GM11168 (cell line): ENCODE results near the gene MINDY3.

Source experiments
- in situ Hi-C: fragments of 300-500 bp; cut with MboI; formaldehyde crosslinking; loops from one replicate; pipeline ENCODE4 v1.12.0; 2022; ENCODE audit warnings: low sequenced_read_pairs; ENCODE audit not compliant: unreplicated experiment

The MINDY3 gene

GRCh38 chr10:15743443-15743842 lies 116.9 kb downstream of the MINDY3 start:
- in situ Hi-C loops = no loop called here

DNA sequence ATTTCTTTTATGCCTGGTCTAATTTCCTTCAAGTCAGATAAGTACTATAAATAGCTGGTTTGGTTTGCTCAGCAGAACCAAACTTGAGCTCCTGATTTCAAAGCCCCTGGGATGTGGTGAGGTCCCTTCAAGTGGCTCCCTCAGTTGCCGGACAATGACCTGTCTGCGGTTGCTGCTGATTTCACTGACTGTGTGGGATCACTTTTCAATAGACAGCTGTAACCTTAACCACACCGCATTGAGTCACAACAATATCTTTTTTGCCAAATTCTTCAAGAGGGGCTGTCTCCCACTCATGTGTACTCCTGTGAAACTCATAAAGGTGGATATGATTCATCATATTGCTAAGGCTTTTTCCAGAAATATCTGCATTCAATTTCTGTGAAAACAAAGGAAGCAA lies 117.5 kb downstream of the MINDY3 start:
- in situ Hi-C loops = no loop called here

DNA sequence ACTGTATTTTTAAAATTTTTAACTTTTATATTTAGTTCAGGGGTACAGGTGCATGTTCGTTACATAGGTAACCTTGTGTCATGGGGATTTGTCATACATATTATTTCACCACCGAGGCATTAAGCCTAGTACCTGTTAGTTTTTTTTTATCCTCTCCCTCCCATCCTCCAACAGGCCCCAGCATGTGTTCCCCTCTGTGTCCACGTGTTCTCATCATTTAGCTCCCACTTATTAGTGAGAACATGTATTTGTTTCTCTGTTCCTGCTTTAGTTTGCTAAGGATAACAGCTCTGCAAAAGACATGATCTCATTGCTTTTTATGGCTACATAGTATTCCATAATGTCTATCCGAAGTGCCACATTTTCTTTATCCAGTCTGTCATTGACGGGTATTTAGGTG lies 118.2 kb downstream of the MINDY3 start:
- in situ Hi-C loops = no loop called here

- in situ Hi-C loops = no loop called here
Measured at GRCh38 chr10:15741581-15741980, 118.7 kb downstream of the MINDY3 start.

- in situ Hi-C loops = no loop called here
Measured at GRCh38 chr10:15740261-15740660, 120.0 kb downstream of the MINDY3 start.

DNA sequence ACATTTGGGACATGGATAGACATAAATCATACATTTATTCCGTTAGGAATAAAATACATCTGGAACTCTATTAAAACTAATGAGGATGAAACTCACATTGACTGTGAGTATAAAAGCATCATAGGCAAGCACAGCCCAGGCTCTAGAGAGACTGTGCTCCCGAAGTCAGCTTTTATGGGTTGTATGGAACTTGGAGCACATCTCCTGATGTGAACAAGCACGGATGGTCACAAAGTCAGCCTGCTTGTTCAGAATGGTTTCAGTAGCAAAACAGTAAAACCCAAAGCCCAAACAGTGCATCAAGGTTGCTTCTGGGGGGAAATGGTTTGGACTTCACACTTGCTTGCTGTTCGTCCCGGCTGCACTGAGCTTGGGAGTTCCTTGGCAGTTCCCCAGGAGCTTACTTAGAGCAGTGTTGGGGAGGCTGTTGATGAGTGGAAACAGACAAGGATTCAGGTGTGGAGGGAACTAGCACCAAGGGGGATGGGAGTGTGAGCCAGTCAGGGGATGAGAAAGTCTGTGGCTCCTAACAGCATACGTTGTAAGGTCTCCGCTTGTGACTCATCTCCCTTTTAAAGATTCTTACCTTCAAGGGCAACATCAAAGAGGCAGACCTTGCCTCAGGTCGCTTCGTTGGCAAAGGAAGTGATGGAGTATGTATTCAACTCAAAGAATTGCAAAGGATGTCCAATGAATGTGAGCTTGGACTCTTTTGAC lies 120.9 kb downstream of the MINDY3 start:
- in situ Hi-C loops = no loop called here

GRCh38 chr10:15738270-15738925 lies 121.9 kb downstream of the MINDY3 start:
- in situ Hi-C loops = no loop called here

DNA sequence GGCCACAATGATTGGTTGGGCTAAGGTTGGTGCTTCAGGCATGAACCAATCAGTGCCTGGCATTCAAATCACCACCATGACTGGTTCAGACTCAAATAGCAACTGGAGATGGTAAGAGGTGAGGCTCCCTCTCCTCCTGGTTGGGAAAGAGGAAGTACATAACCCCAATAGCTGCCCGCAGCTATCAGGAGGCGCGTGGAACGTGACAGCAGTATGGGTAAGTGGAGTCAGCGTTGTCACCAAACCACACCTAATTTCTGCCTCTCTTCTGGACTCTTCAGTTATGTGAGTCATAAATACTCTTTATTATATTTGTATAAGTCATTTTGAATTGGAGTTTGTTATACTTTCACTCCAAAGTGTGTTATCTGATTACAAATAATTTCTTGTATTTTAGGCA lies 122.7 kb downstream of the MINDY3 start:
- in situ Hi-C loops = no loop called here

DNA sequence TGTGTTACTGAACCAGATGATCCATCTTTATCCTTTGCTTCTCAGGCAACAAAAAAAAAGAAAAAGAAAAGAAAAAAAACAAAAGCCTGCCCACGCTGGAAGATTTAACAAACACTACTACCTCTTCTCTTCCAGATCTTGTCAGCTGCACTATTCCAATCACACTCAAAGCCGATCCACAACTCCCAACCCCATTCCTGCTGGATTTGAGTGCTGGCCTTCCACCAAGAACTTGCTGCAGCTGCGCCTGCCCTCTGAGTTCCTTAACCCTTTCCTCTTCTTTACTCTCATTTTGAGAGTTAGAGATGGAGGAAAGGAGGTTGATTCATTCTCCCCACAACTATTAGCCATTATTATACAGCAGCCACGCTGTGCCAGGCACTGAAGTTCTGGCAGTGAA lies 124.5 kb downstream of the MINDY3 start:
- in situ Hi-C loops = no loop called here

- in situ Hi-C loops = no loop called here
Measured at GRCh38 chr10:15730341-15730740, 130.0 kb downstream of the MINDY3 start.

GRCh38 chr10:15729890-15730289 lies 130.4 kb downstream of the MINDY3 start:
- in situ Hi-C loops = loop anchor here (10.0 kb wide), 1 partner anchor 295 kb away; no protein-coding TSS in a partner anchor
